Activated effector memory CD4-positive, alpha-beta T cell treated with Interleukin-2 at 50 U/mL for 16 hours (primary cell): Measurements from ENCODE around the gene SAMM50.

Source experiments
- DNase-seq: peaks from one replicate; pipeline ENCODE4 v3.0.0-alpha.2; 2020

Gene SAMM50

DNA sequence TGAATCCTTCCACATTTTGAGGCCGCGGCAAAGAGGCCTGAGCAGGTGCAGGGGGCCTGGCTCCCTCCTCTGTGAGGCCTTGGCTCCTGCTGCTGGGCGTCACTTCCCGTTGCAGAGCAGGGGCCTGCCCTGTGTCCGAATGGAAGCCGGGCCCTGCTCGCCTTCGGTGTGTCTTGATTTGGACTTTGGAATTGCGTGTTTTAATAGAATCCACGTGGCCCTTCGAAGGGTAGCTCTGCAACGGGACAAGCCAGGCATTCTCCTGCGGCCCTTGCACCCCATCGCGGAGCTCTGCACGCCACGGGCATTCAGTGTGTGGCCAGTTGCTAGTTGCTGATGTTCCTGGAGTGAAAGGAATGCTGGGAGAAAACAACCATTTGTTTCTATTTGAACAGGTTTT, 25.8 kb downstream of the SAMM50 start:
- DNase-seq, result no peak

DNA sequence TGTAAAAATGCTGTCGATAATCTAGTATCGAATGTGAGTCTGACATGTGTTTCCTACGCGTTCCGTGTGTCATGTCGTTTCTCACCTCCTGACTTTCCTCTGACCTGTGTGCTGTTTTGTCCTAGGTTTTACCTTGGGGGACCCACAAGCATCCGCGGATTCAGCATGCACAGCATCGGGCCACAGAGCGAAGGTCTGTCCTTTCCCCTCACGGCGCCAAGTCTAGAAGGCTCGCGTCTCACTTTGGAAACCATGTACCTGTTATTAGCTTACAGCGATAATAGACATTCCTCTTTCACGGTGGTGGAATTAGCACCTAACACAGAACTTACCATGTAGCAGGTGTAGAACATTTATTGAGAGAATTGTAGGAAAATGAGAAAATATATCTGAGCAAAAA, 28.6 kb downstream of the SAMM50 start:
- DNase-seq, result no peak

DNA sequence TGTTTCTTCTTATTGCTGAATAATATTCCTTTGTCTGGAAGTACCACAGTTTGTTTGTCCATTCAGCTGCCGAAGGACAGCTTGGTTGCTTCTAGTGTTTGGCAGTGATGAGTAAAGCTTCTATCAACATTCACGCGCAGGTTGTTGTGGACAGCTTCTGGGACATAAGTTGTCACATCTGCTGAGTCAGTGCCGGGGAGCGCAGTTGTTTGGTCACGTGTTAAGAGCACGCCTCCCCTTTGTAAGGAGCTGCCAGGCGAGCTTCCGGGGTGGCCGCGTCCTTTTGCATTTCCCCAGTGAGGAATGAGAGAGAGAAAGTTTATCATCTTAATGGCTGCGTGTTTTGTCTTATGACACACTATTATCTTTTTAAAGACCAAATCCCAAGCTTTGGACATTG, 30.3 kb downstream of the SAMM50 start:
- DNase-seq, result no peak

DNA sequence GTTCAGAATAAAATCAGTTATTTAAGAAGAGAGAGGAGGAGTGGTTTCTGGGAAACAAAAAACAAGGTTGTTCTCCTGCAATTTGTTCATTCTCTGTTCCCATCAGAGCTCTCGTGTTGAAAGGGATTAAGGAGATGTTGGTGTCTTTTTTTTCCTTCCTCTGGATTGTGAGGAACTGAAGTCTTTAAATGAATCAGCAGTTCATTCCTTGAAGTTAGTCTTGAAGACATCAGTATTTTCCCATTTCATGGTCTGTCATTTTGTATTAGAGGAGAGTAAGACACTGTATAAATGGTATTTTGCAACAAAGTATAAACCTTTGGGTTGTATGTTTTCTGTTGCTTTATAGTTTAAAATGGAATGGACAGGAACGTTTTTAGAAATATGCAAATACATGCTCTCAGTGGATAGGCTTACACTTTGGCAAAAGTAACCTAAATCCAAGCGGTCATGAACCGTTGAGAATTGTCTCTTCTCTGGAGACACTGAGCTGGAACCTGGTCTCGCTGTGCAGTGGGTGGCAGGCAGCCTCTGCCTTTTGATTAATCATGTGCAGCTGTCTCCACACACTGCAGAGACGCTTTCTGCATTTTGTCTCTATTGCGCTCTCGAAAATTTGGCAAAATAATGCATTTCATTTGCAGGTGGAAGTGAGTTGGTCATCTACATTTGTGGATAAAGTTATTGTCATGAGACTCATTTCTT, 33.0 kb downstream of the SAMM50 start:
- DNase-seq, result no peak

DNA sequence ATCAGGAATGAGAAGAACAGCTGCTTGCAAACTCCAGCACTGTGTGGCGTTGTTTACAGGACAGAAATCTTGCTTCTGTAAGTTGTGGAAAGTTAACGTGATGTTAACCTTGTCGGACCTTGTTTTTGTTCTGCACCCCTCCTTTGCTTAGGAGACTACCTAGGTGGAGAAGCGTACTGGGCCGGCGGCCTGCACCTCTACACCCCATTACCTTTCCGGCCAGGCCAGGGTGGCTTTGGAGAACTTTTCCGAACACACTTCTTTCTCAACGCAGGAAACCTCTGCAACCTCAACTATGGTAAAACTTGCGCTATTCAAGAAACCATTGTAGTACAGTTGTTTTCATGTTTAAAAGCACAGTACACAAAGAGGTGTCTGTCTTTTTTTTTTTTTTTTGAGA, 33.7 kb downstream of the SAMM50 start:
- no peak for DNase-seq

DNA sequence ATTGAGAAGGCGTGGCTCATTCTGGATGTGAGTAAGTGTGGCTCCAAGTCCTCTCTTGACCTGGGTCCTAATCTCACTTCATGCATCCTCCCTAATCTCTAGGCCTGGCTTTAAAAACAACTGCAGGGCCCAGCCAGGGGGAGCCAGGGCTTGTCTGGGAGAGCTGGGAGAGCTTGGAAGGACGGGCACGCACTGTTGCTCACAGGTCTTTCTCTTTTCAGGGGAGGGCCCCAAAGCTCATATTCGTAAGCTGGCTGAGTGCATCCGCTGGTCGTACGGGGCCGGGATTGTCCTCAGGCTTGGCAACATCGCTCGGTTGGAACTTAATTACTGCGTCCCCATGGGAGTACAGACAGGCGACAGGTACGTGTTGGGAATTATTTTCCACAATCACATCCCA, 34.8 kb downstream of the SAMM50 start:
- no peak for DNase-seq

DNA sequence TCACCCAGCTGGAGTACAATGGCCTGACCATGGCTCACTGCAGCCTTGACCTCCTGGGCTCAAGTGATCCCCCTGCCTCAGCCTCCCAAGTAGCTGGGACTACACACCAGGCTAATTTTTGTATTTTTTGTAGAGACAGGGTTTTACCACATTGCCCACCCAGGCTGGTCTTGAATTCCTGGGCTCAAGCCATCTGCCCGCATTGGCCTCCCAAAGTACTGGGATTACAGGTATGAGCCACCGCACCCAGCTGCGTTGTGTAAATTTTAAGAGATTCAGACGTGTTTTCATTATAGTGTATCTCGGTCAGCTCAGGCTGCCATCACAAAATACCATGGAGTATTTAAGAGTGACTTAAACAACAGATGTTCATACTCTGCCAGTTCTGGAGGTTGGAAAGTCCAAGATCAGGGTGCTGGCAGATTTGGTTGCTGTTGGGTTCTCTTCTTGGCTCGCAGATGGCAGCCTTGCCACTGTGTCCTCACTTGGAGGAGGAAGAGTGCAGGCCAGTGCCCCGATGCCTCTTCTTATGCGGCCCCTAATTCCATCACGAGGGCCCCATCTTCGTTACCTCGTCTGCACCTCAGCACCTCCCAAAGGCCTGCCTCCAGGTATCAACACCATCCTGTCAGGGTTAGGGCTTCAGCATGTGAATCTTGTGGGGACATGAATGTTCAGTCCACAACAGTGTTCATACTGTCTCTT, 36.2 kb downstream of the SAMM50 start:
- no peak for DNase-seq

DNA sequence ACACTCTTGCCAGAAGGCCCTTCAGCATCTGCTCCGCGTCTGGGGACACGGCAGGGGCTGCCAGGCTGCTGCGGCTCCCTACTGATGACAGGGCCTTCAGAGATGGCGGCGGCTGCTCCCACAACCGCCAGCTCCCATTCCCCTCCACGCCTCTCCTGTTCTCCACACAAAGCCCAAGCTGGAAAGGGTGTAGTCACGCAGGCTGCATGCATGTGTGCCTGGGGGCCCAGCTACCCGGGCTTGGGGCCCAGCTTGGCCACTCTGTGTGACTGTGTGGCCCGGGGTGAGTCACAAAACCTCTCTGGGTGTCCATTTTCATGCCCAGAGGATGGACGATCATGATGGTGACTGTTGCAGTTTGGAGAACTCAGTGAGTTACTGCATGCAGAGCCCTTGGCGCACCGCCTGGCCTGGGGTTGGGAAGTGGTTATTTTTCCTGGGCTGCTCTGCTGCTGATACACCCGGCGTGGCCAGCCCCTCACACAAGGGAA, 37.1 kb downstream of the SAMM50 start:
- no peak for DNase-seq

DNA sequence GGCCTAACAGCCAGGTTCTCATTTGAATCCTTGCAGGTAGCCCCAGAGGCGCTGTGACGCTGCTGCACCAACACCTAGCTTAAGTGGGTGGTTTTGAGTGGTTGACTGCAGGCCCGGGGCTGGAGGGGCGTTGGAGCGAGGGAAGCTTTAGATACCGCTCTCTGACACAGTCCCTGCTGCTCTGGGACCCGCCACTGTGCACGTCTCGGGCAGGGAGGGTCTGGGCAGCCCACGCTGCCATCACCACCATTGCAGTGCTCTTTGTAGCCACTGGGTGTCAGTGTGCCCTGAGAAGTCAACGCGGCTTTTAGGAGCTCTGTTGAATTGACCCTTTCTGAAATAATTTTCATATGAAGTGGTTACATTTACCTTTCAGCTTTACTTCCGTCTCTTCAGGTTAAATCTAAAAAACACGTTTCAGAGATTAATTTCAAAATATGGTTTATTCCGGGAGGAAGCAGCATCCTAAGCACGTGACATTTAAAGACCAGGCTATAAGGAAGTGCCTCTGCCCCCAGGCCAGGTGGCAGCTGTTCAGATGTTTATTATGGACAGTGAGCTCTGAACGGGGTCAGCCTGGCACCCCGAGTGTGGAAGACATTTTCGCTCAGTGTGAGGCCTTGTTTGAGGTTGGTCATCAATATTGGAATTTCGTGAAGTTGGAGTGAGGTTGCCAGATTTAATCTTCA, 38.0 kb downstream of the SAMM50 start:
- peak; percentile 30 for DNase-seq

DNA sequence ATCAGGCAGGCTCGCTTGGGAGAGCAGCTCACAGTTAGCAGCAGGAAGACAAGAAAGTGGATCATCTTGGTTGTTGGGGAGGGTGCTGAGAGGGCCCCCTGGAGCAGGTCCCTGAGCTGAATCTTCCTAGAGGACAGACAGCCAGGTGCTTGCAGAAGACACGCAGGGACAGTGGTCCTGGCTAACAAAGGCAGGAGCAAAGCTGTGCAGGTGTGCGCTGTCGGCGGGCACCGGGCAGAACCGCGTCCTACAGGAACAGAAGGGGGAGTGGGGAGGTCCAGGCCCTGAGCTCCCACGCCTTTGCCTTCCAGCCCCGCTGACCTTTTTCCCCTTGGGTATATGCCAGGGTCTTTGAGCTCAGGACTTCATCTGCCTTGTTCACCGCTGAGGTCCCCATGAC, 38.8 kb downstream of the SAMM50 start:
- no peak for DNase-seq

DNA sequence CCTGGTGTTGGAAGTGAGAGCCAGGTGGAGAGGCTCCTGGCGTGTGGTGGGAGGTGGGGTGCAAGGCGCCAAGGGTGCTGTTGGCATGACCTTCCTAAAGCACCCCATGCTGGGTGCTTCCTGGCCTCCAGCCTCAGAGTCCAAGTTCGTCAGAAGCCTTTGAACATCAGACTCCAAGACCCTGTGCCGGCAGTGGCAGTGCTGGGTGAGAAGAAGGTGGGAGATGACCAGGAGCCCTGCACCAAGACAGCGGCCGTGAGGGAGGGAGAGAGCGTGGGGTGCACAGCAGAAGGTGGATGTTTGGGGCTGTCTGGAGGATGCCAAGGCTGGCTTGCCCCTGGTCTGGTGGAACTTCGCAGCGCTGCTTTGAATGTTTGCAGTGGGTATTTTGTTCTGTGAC, 39.2 kb downstream of the SAMM50 start:
- DNase-seq, result no peak

DNA sequence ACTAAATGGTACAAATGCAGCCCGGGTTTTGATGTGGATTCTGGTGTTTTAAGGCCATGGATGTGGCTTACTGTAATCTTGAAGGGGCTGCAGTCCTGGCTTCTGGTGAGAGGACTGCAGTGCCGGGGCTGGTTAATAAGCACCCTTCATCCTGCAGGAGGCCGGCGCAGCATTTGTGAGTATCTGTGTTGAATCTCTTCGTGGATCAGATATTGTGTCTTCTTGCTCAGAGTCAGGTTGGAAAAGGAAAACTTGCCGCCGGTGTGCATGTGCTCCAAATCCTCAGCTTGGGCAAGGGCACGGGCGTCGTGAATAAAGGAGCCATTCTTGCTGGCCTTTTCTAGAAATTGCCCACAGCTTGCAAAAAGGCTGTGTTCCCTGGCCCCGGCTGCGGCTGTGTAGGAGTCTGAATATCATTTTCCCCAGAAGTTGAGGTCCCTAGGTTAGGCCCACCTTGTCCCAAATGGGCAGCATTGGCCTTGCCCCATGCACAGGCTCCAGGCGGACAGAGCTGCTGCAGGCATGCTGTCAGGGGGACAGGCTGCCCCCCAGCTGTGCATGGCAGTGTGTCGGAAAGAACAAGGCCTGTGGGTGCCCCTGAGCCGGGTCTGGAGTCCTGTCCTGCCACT, 39.9 kb downstream of the SAMM50 start:
- no peak for DNase-seq

DNA sequence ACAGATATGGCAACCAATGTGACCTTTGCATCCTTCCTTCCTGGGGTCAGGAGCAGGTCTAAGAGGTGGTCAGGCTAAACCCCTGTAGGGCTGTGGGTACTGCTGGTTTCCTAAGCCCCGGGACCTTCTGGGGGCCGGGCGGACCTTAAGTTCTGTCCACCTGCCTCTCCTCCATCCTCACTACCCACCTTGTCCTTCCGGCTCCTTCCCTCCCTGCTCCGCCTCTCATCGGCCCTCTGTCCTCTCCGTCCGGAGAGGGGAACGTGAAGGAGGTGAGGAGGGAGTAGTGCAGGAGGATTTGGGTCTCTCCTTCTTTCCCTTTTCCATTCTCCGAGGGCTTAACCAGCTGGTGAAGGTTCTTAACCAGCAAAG, 40.5 kb downstream of the SAMM50 start:
- no peak for DNase-seq

DNA sequence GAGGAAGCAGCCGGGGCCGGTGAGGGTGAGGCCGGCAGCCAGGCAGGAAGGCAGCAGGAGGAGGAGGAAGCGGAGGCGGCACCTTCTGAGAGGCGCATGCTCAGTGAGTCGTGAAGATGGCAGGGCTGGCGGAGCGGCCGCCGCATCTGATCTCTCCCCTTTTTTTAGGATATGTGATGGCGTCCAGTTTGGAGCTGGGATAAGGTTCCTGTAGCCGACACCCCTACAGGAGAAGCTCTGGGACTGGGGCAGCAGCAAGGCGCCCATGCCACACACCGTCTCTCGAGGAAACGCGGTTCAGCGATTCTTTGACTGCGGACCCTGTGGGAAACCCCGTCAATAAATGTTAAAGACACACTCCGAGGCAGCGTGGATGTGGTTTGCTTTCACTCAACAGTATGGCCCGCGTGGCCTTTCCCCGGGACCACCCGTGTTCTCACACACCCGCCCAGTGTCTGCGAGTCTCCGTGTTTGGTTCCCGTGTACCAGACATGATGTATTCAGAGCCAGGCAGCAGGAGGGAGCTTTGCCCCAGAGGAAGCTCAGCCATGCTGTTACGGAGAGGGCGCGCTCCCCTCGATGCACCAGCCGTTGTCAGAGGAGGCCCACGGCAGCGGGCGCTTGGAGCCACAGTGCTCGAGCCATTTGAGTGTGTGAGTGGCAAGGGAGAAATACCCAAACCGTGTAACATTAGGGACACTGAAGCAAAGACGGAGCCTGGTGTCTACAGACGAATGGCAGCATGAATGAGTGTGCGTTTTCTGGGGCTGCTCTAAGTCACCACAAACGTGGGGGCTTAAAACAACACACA, 41.1 kb downstream of the SAMM50 start:
- peak; percentile 54 for DNase-seq

DNA sequence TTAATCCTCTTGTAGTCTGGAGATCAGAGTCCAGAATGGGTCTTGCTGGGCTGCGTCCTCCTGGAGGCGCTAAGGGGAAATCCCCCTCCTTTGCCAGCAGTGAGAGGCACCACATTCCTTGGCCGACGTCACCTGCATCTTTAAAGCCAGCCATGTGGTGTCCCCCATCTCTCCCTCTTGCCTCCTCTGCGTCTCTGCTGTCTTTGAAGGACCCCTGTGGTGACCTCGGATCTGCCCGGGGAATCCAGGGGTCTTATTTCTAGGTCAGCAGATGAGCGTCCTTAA, 41.7 kb downstream of the SAMM50 start:
- DNase-seq, result no peak

DNA sequence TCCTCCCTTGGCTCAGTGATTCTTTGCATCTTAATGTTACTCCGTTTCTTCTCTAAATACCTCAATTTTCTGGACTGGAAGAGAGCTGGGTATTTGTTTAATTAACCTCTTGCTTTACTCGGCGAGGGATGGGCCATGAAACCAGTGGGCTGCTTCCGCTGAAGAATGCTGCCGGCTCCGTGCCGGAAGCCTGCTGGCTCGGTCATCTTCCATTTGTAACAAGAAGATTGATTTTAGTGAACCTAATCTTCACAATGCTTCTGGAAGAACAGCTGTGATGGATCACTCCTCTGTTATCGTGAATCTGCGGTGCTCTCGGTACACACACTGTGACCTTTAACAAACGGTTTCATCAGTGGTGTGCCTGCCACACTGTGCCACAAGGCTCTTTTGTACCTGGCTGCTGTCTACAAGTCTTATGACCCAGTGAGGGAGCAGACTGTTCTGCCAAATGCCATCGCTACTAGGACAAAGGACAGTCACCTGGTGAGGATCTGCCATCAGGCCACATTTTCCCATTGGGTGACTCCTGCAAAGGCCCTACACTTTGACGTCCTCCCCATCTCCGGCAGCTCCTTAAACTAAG, 43.5 kb downstream of the SAMM50 start:
- no peak for DNase-seq

DNA sequence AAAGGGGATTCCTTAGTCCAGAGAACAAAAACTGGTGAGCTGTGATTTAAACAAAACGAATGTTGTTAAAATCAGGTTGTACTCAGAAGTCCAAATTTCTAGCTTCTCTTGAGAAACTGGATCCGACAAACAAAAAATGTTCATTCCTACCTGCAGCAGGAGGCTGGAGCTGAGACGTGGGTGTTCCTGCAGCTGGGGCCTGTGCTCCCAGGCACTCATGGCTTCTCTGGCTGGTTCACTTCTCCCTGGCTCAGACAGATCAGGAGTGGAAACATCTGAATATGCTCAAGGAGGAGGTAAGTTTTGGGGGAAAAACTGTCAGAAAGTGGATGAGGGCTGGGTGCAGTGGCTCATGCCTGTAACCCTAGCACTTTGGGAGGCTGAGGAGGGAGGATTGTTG, 44.1 kb downstream of the SAMM50 start:
- no peak for DNase-seq

DNA sequence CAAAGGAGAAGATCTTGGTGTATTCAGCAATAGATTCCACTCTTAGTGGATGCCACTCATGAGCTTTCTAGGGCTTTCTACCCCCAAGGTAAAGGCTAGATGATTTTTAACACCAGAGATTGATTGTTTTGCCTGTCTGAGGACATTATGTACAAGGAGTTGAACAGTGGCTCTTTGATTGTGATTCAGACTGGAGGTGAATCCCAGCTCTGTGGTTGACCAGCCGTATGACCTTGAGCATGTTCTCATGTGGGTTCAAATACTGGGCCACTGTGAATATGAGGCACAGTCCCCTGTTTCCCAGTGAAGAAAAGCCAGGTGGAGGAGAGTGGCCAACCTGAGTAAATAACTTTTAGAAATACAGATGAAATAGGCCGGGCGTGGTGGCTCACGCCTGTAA, 44.9 kb downstream of the SAMM50 start:
- DNase-seq, result no peak

DNA sequence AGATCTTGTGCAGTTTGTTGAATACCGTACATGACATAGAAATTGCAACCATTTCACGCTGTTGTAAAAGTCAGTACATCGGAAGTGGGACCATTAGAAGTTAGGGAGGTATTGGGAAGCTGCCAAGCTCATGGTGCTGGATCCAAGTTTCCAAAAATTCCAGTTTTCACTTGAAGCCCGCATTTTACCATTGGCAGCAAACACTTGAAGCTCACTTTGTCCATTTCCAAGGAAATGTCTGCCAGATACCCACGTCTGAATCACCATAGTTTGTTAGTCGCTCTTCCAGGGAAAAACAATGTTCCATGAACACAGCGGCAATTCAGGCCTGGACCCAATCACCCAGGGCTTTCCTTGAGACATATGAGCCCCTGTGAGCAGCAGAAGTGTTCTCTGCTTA, 46.3 kb downstream of the SAMM50 start:
- DNase-seq, result no peak

DNA sequence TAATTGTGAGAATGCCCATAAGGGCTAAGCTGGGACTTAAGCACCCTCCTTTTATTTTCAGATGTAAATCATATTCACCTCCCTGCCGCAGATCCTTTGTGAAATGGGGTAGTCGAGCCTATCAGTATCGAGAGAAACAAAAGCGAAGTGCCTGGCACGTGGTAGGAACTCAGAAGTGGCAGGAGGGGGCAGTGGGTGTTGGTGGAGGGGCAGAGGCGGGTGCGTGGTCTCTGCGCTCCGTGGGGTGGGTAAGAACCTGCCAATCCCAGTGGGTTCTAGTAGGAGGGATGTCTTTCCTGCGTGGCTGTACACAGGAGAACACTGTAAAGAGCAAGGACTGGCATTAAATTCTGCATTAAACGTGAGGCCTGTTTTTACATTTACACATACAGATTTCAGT, 47.1 kb downstream of the SAMM50 start:
- DNase-seq, result no peak

DNA sequence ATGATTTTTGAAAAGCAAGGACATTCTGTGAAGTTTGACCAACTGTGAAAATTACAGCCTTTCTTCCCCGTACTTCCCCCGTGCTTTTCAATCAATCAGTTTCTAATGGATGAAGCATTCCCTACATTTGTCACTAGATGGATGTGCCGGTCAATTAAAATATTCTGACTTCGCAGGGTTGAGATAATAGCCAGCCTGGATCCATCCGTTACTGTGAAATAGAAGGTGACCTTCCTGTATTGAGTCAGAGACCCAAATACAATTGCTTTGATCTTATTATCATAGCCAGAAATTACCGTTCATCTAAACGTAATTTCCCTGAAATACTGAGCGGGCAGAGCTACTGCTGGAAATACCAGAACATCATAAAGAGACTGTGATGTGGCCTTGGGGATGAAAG, 47.8 kb downstream of the SAMM50 start:
- DNase-seq, result no peak

DNA sequence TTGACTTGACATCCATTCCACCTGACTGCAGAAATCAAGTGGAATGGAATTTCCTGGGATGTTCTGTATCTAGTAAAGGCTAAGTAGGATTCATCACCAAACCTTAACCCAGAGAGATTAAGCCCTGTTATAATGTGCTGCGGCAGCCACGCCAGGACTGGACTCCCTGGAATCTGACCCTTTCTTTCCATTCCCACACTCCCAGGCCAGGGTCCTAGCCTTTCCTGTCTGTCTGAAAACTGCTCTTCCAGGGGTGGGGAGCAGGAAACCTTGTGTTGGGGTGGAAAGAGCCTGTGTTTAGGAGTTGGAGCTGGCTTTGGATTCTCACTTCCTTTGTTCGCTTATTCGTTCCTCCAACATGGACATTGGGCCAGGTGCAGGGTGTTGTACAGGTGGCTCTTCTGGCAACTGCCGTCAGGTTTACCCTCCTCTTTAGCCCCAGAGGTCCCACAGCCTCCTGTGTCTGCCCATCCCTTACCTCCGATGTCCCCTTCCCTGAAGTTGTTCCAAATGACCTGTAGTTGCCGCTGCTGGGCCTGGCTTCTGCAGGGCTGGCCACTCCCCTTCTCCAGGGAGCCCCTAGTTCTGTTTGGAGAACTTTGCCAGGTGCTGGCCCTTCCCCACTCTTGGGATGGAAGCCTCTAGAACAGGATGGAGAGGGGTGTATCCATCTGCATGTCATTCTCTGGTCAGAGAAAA, 48.3 kb downstream of the SAMM50 start:
- no peak for DNase-seq
